Activated CD8-positive, alpha-beta T cell treated with anti-CD3 and anti-CD28 coated beads for 36 hours (primary cell): ENCODE data around the gene LRRC15. TPM values are rescaled to one million over a fixed set of nuclear protein-coding genes. Genes with fewer than 3 reads are reported as not detected.

Experiments
- ATAC-seq: fragments of 200-7000 bp; cut with Tn5 transposase; one replicate; pipeline ENCODE4 v1.10.0; 2021; ENCODE audit warnings: mild to moderate bottlenecking, moderate library complexity
- CTCF ChIA-PET: fragments of 350-600 bp; sonication (Branson Sonifier 250); formaldehyde crosslinking; loops from one replicate; lab custom pipeline; 2021; ENCODE audit warnings: antibody characterized with exemption; lab: Charles Lee
- POLR2A ChIA-PET: fragments of 350-600 bp; sonication (Branson Sonifier 250); formaldehyde crosslinking; loops from one replicate; lab custom pipeline; 2021; ENCODE audit warnings: antibody characterized with exemption; lab: Charles Lee
- DNase-seq: peaks from one replicate; pipeline ENCODE4 v3.0.0-alpha.2; 2020
- H3K27ac Mint-ChIP-seq: one replicate; pipeline ENCODE4 v1.8.0; 2021; ENCODE audit warnings: mild to moderate bottlenecking, mixed read lengths
- H3K27me3 Mint-ChIP-seq: one replicate; pipeline ENCODE4 v1.8.0; 2021; ENCODE audit warnings: mixed read lengths
- H3K36me3 Mint-ChIP-seq: one replicate; pipeline ENCODE4 v1.8.0; 2021; ENCODE audit warnings: low read depth, mixed read lengths
- H3K4me1 Mint-ChIP-seq: one replicate; pipeline ENCODE4 v1.8.0; 2021; ENCODE audit warnings: low read depth, mixed read lengths
- H3K4me3 Mint-ChIP-seq: one replicate; pipeline ENCODE4 v1.8.0; 2021; ENCODE audit warnings: mild to moderate bottlenecking, moderate library complexity, mixed read lengths
- H3K9me3 Mint-ChIP-seq: one replicate; pipeline ENCODE4 v1.8.0; 2021; ENCODE audit warnings: mixed read lengths
- CTCF ChIP-seq: fragments of 200-600 bp; IDR thresholded peaks from one replicate; pipeline ENCODE4 v1.8.0; 2022; ENCODE audit warnings: antibody characterized with exemption, mild to moderate bottlenecking
- intact Hi-C: fragments of 100-400 bp; cut with micrococcal nuclease; formaldehyde crosslinking; loops from one replicate; pipeline ENCODE4 v1.10.0; 2022
- total RNA-seq, 2 experiments: library from RNA; stranded (reverse); gene quantifications; one replicate each; pipeline ENCODE4 v1.2.3, GENCODE V29; 2021

The LRRC15 gene
- total RNA-seq, 2 experiments from 2014 or later = not detected

DNA sequence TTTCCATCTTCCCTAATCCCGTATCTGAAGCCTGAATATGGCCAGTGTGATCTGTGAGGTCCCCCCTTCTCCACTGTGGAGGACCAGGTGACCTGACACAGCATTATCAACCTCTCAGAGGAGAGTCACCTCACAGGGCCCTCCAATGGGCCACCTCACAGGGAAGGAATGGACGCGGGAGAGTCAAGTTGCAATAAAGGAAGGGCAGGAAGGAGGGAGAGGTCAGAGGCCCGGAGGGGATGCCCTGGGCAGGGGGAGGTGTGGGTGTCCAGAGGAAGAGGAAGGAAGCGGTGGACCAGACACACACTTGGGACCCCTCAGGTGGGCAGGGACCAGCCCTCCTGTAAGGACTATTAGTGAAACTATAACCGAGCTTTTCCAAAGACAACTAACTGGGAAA, 14.6 kb upstream of the LRRC15 start:
- no peak for DNase-seq
- intact Hi-C loops = no loop called here
- H3K4me3 Mint-ChIP-seq = no peak overlapping the region
- H3K27ac Mint-ChIP-seq = no peak overlapping the region
- no peak for TF ChIP-seq CTCF
- ChIA-PET CTCF (no interaction called here), POLR2A (no interaction called here)
- H3K36me3 Mint-ChIP-seq = no peaks in the 10 kb centered on the region
- H3K9me3 Mint-ChIP-seq = no peaks in the 10 kb centered on the region
- H3K4me1 Mint-ChIP-seq = no peaks in the 10 kb centered on the region
- ATAC-seq = no peak
- peaks cover 2% of the 10 kb centered on the region for H3K27me3 Mint-ChIP-seq

GRCh38 chr3:194383276-194383940, 13.9 kb upstream of the LRRC15 start:
- H3K36me3 Mint-ChIP-seq = no peaks in the 10 kb centered on the region
- H3K9me3 Mint-ChIP-seq = no peaks in the 10 kb centered on the region
- no peak overlapping the region for H3K4me3 Mint-ChIP-seq
- H3K4me1 Mint-ChIP-seq = no peaks in the 10 kb centered on the region
- H3K27ac Mint-ChIP-seq = no peak overlapping the region
- POLR2A ChIA-PET = no interaction called here
- intact Hi-C loops = no loop called here
- TF ChIP-seq CTCF = no peak
- DNase-seq (no peak), ATAC-seq (no peak)
- peaks cover 5% of the 10 kb centered on the region for H3K27me3 Mint-ChIP-seq
- CTCF ChIA-PET = interaction anchor here (1.1 to 2.0 kb wide), 2 partner anchors 38 to 49 kb away, joined by 3 to 7 read pairs; no protein-coding TSS in a partner anchor

DNA sequence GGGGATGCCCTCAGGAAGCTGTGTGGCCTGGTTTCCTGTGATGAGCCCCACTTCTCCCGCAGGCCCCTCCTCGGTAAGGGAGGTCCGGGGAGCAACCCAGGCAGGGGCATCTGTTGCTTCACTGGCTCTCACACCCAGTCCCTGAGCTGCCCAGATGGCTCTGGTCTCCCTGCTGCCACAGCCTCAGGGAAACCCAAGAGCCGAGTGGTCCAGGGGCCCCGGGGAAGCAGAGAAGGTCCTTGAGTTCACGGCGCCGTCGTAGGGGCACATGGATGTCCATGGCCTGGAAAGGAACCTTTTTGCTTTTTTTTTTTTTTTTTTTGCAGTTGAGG, 13.3 kb upstream of the LRRC15 start:
- ATAC-seq (no peak), DNase-seq (no peak)
- Mint-ChIP-seq H3K4me3 (no peak overlapping the region), H3K4me1 (no peaks in the 10 kb centered on the region), H3K27me3 (peaks cover 5% of the 10 kb centered on the region), H3K9me3 (no peaks in the 10 kb centered on the region), H3K27ac (no peak overlapping the region), H3K36me3 (no peaks in the 10 kb centered on the region)
- TF ChIP-seq CTCF = no peak
- intact Hi-C loops = no loop called here
- POLR2A ChIA-PET = no interaction called here
- CTCF ChIA-PET = interaction anchor here (1.0 to 2.0 kb wide), 3 partner anchors 38 to 48 kb away, joined by 3 to 7 read pairs (median 4); no protein-coding TSS in a partner anchor

GRCh38 chr3:194382196-194382891, 12.8 kb upstream of the LRRC15 start:
- ChIA-PET POLR2A (no interaction called here), CTCF (interaction anchor here (1.0 to 2.0 kb wide), 3 partner anchors 37 to 48 kb away, joined by 3 to 7 read pairs (median 4); no protein-coding TSS in a partner anchor)
- Mint-ChIP-seq H3K27me3 (peaks cover 5% of the 10 kb centered on the region), H3K4me3 (no peak overlapping the region), H3K4me1 (no peaks in the 10 kb centered on the region), H3K36me3 (no peaks in the 10 kb centered on the region), H3K27ac (no peak overlapping the region), H3K9me3 (no peaks in the 10 kb centered on the region)
- intact Hi-C loops = no loop called here
- no peak for ATAC-seq
- no peak for DNase-seq
- TF ChIP-seq CTCF = no peak

- no peaks in the 10 kb centered on the region for H3K4me1 Mint-ChIP-seq
- peaks cover 5% of the 10 kb centered on the region for H3K27me3 Mint-ChIP-seq
- no peak overlapping the region for H3K4me3 Mint-ChIP-seq
- ATAC-seq (no peak), DNase-seq (no peak)
- intact Hi-C loops = no loop called here
- no peak overlapping the region for H3K27ac Mint-ChIP-seq
- H3K9me3 Mint-ChIP-seq = no peaks in the 10 kb centered on the region
- H3K36me3 Mint-ChIP-seq = no peaks in the 10 kb centered on the region
- TF ChIP-seq CTCF = no peak
- POLR2A ChIA-PET = no interaction called here
- CTCF ChIA-PET = interaction anchor here (1.0 kb wide), 1 partner anchor 36 kb away, joined by 6 read pairs; no protein-coding TSS in a partner anchor
Measured at GRCh38 chr3:194381460-194381875, 11.9 kb upstream of the LRRC15 start.
